Activated effector memory CD4-positive, alpha-beta T cell treated with Interleukin-2 at 50 U/mL for 16 hours (primary cell): Measurements from ENCODE around the gene RSPO1.

Source experiments
- DNase-seq: peaks from one replicate; pipeline ENCODE4 v3.0.0-alpha.2; 2020

RSPO1 gene

DNA sequence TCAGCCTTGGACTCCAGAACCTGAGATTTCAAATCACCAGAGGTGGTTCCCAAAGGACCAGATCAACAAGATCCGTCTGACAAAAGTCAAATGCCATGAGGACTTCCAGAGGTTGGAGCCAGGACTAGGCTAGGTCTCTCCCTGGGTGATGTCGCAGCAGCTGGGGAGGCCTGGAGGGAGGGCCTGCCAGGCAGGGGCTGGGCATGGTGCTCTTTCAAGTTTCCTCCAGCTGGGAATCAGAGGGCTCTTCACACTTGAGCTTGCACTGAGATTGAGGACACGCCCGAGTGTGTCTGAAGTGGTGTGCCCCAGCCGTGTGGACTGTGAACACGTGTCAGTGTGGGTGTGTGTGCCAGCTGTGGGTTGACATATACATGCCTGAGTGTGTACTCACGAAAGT, 21.3 kb upstream of the RSPO1 start:
- DNase-seq, result no peak

DNA sequence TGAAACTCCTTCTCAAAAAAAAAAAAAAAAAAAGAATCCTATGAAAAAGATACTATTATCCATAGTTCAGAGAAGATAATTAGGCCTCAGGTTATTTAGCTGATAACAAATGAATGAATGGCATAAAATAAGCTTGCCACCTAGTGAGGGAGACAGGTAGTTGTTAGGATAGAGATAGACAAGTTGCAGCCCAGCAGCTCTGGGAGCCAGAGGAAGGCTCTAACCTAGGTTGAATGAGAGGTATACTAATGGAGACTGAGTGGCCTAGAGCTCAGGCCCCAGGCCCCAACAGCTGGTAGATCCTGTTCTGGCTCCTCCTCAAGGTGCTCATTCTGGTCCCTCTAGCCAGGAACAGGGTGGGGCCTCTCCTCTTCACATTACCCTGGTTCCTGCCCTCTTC, 20.6 kb upstream of the RSPO1 start:
- no peak for DNase-seq

DNA sequence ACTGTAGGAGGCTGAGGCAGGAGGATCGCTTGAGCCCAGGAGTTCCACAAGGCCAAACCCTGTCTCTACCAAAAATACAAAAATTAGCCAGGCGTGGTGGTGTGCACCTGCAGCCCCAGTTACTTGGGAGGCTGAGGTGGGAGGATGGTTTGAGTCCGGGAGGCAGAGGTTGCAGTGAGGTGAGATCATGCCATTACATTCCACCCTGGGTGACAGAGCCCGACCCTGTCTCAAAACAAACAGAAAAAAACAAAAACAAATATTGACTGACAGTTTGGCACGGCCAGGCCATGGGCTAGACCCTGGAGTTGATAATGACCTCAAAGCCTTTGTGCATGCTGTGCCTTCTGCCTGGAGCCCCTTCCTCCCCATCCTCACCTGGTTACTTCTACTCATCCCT, 19.2 kb upstream of the RSPO1 start:
- DNase-seq, result no peak

DNA sequence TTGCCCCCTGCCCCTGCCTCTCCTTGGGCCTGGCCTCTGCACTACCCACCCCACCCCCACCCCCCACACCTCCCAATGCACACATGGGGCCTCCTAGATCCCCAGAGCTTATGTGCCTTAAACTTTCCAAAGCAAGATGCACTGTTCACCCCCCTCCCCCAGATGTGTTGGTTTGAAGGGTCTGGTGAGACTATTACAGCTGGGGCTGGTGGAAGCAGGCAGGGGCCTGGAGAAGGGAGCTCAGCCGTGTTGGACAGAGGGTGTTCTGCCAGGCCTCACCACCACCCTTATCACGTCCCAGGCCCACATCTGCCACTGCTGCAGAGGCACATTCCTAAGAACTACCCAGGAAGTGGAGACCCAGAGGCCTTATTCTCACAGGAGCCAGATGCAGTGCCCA, 18.3 kb upstream of the RSPO1 start:
- DNase-seq, result no peak

DNA sequence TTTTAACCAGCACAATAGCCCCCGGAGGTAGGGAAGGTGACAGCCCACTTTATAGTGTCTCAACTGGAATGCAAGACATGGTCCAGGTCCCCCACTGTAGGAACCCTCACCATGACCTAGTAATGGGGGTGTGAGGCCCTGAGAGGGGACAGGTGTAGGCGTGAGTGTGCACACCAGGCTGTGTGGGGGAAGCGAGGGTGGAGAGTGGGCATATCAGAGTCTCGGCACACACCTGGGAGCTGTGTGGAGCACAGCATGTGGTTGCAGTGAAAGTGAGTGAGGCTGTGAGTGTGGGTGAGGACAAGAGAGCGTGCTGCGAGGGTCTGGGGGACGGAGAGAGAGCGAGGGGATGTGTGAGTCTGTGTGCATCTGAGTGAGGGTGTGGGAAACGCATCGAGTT, 17.1 kb upstream of the RSPO1 start:
- no peak for DNase-seq

DNA sequence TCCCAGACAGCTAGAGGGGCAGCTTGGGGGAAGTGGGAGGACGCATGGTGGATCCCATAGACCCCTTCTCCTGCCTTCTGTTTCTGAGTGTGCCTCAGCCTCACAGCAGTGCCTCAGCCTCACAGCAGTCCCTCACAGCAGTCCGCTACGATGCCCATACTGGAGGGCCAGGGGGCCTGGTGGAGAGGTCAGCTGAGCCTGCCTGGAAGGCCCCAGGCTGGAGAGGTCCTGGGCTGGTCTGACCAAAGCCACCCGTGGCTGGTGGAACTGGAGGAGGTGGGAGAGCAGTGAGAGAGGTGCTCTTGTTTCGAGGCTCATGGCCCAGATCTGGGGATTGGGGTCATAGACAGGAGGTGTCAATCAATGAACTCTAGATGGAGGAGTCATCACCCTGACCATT, 16.0 kb upstream of the RSPO1 start:
- no peak for DNase-seq

DNA sequence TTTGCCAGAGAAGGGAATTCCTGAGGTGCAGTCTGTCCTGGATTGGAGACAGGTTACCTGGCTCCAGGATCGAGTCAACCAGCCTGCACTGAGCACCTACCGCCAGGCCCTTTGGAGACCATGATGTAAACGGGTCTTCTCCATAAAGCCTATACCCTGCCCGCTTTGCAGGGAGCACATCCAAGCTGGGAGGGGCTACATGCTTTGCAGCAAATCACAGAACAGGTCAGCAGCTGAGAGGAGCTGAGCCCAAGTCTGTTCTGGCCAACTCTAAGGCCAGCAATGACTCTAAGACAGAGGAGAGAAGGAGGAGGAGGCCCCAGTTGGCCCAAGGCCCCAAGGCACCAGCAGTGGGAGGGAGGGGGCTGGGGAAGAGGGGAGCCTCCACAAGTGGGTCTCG, 15.5 kb upstream of the RSPO1 start:
- no peak for DNase-seq

DNA sequence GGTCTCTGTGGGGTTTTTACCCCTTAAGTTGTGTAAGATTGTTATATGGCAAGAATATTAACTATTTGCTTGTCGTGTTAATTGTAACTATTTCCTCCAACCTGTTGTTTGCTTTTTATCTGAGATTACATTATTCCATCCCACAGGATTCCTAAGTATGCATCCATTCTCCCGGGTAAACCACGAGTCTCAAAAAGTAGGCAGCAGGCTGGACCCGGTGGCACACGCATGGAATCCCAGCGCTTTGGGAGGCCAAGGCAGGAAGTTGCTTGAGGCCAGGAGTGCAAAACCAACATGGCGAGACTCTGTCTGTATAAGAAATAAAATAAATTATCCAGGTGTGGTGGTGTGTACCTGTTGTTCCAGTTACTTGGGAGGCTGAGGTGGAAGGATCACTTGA, 12.6 kb upstream of the RSPO1 start:
- no peak for DNase-seq

DNA sequence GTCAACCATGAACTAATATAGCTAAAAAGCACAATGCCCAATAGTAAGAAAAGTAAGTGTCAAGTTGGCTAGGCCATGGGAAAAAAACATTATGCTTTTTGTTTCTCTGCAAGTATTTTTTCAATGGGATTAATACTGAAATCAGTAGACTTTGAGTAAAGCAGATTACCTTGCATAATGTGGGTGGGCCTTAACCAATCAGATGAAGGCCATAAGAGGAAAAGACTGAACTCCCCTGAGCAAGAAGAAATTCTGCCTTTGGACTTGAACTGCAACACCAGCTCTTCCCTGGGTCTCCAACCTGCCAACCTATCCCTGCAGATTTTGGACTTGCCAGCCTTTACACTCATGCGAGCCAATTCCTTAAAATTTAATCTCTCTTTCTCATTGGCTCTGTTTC, 6.4 kb upstream of the RSPO1 start:
- DNase-seq, result no peak

DNA sequence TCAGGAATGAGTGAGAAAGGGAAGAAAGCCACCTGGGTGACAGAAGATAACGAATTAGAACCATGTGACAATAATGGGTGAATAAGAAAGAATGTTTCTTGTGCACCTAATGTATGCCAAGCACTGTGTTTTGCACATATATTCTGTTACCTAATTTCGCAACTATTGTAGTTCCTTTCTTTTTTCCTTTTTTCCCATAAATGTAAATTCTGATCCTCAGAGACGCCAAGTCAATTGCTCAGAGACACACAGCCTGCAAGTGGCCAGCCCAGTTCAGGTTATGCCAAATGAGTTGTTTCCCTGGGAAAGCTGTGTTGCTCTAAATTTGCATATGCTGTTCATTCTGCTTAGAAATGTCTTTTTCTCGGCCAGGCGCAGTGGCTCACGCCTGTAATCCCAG, 1.7 kb upstream of the RSPO1 start:
- no peak for DNase-seq

DNA sequence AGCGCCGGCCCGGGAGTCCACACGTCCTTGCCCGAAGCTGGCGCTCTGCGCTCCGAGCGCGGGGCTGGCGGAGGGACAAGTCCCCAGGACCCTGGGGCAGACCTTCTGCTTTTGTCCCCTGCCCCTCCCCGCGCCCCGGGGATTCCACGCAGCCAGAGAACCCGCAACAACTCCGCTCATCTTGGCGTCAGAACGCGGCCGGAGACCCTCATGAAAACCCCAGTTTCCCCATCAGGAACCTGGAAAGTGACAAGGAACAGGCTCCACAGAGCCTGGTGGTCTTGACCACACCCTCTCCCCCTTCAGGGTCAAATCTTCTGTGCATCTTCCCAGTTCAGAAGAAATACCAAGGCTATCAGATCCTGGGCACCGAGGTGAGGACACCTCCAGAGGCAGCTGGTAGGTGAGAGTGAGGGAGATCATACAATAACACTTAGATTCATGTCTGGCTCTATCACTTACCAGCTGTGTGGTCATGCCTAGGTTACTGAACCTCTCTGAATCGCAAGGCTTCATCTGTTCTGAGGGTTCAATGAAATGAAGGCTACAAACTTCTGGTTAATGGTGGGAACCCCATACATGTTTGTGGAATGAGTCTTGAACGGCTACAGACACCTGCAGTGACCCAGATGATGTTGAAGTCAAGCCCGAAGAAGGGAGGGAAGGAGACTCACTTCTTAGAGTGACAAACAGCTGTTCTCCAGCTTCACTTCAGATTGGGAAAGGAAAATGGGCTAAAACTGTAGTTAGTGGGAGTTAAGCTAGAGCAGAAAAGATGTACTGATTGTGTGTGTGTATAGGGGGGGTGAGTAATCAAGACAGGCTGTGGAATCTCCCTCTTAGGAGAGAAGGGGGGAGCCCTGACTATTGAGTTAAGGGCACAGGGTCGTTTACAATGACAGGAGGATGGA, 555 bp upstream of the RSPO1 start:
- no peak for DNase-seq

DNA sequence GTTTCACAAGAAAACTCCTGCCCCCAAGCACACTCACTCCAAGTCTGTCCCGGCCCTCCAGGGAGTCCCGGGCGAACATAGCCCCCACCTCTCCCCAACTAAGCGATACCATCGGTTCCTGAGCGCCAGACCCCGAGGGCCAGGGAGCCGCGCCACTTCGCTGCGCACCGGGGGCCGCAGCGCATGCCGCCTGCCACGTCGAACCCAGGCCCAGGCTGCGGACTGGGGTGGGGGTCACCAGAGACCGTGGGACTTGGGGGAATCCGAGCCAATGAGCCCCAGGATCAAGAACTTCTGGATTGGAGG, 801 bp downstream of the RSPO1 start:
- DNase-seq, result no peak

DNA sequence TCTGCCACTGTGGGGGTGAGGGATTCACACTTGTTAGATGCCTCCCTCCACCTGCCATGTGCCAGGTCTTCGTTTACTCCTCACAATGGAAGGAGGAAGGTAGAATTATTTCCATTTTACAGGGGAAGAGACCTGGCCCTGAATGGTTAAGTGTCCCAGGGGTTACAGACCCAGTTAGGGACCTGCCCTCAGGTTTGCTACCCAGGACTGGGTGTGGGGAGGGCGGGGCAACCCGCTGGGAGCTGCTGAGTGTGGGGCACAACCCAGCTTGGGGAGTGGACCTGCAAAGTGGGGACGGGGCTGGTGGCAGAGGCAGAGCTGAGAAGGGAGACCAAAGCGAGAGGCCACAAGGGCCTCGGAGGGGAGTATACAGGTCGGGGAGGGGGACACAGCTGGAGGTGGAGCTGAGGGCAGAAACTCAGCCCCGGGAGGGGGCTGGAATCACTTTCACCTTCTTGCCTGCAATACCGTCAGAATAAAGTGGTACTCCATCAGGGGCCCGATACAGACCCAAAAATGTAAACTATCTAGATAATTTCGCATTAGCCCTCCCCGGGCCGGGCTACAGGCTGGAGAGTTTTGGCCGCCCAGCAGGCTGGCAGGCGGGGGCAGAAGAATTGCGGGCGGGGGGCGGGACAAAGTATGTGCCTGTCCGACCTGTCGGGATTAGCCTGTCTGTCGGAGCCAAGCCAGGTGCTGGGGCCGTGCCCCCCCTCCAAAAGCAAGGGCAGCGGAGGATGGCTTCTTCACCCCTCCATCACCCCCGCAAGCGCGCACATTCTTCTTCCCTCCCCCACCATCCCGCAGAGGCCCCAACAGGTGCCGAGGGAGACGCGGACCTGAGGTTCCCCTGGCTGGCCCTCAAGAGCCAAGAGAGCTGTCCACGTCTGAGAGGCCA, 1.4 kb downstream of the RSPO1 start:
- no peak for DNase-seq

DNA sequence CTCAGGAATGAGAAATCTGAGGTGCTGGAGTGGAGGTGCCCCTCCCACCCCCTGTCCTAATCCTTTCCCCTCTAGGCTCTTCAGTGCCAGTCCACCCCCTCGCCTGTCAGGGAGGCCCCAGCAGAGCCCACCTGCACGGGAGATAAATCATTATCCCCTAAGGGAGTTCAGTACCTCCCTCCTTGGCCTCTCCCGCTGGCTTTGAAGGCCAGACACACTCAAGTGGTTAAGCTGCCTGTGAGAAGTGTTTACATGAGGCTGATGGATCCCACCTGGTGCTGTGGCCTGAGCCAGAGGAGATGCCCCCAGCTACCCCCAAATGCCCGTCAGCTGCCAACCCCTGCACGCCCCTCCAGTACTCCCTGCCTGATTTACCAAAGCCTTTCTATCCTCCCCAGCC, 3.7 kb downstream of the RSPO1 start:
- DNase-seq, result no peak

DNA sequence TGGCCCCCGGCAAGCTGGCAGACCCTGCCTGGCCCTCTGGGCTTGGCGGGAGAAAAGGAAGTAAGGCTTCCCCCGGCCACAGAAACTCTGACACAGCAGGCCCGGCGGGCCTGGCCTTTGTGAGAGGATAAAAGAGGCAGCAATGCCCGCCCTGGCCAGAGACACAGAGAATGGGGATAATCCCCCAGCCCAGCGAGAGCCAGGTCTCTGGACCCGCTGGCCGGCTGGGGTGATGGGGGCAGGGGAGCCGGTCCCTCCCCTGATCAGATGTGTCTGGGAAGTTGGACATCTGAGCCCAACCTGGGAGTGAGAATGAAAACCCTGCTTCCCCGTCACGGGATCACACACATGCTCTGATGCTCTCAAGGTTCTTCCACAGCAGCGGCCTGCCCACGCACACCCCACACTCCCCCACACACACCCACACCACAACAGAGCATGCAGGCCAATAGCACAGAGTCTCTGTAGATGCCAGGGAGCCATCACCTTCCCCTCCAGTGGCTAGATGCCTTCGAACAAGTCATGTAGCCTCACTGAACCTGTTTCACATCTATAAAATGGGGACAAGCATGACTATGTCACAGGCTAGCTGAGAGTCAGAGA, 4.2 kb downstream of the RSPO1 start:
- DNase-seq, result no peak

DNA sequence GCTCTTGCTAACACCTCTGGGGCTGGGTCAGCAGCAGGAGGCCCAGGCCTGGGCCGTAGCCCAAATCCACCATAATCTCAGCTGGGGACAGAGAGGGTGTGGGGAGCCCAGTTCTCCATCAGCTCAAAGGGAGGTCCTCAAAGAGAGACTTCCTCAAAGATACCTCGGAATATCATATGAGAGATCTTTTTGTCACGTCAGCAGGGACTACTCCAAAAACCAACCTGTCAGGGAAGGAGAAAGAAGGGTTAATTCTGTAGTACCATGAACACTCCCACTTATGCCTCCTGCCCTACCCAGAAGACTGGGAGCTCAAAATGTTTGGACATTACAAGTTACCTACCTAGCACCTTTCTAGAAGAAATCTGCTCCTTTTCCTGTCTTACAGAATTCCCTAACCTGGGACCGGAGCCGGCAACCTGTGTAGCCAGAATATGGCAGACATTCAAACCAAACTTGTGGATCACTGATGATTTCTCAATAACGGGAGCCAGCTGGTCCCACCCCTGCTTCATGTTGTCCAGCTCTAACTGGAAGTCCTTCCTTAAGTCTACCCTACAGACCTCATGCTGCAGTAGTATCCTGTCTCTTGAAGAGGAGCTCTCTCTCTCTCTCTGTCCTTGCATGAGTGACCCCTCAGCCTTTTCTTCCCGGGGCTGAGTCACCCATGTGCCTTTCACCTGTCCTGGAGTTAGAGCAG, 4.8 kb downstream of the RSPO1 start:
- DNase-seq, result no peak

DNA sequence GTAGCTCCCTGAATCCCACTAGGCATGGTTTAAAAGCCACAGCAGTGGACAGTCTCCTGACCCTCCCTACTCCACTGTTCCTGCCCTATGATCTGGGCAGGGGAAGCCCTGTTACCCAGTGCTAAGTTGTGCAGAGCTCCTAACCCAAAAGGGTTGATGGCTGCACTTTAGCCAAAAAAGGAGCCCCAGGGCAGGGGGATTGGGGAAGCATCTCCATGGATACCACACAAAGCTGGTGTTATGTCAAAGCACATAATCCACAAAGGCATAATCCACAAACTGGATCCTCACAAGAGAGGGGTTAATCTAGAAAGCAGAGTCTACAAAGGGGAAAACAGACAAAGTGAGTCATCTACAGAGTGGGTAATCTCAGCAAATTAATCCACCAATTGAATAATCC, 5.7 kb downstream of the RSPO1 start:
- DNase-seq, result no peak

DNA sequence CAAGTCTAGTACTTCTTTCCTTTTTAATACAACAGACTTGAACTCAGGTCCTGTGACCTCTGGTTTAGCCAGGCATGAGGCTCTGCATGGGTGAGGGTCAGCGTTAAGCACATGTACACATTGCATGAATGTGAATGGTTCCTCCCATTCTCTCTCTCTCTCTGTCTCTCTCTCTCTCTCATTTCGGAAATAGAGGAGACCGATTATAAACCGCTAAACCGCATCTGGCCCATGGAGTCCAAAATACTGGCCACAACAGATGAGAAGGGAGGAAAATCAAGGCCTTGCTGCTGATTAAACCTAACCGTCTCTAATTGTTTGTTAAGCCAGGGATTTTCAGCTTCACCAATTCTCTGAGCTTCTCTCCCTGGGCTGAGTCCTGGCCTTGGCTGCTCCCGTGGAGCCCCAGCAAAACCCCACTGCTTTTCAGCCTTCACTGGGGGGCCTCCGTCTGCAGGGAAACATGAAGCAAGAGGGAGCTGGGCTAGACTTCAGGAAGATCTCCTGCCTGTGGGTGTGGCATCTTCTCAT, 6.6 kb downstream of the RSPO1 start:
- no peak for DNase-seq

DNA sequence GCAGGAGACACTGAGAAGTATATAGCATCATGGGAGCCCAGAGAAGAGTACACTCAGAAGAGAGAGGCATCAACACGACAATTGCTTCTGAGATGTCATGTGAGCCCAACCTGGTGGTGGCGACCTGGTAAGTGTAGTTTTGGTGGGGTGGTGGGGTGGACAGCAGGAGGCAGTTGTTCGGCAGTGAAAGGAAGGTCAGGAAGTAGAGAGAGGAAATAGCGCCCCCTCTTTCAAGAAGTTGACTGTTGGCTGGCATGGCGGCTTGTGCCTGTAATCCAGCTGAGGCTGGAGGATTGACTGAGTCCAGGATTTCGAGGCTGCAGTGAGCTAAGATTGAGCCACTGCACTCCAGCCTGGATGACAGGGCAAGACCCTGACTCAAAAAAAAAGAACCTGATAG, 12.6 kb downstream of the RSPO1 start:
- DNase-seq, result no peak

DNA sequence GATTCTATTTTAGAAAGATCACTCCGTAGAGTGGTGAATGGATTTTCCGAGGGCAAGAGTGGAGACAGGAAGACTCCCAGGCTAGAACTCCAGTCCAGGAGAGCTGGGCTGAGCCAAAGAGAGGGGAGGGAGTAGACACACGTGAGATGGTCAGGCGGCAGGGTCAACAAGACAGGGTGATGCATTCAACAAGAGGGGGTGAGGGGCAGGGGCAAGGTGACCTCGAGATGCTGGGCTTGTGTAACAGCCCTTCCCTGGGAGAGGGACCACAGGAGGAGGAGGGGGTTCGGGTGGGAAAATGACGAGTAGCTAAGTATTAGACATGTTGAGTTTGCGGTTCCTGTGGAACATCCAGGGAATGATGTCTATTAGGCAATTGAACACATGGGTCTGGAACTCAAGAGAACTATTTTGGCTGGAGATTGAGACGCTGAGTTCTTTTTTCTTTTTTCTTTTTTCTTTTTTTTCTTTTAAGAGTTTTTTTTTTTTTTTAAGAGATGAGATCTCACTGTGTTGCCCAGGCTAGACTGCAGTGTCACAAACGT, 13.3 kb downstream of the RSPO1 start:
- DNase-seq, result no peak

DNA sequence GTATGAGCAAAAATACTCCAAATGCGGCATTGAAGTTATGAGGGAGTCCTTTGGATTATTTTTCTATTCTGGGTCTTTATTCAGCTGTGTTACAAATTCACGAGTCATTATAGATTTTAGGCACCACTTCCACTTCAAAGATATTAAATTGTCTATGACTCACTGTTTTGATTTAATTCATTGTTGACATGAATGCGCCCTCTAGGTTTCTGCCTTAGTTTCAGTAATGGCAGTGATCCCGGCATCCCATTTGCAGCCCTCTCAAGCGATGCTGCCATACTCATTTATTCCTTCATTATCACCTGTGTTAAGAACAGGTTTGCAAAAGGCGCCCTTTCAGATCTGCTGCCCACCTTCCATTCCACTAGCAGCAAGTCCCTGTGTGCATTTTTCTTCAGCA, 14.0 kb downstream of the RSPO1 start:
- DNase-seq, result no peak

DNA sequence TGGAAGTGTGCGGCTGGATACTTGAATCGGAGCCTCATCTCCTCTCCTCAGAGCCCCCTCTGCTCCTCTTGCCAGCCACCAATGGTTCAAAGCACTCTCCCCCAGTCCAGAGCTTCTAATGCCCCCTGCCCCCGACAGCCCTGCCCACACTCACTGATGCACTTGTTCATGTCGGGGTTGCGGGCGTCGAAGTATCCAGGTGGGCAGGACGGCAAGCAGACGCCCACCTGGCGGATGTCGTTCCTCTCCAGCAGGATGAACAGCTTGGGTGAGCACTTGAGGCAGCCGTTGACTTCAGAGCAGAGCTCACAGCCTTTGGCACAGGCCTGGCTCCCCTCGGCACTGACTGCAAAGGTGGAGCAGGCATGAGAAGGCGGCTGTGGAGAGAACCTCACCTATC, 18.4 kb downstream of the RSPO1 start:
- no peak for DNase-seq

DNA sequence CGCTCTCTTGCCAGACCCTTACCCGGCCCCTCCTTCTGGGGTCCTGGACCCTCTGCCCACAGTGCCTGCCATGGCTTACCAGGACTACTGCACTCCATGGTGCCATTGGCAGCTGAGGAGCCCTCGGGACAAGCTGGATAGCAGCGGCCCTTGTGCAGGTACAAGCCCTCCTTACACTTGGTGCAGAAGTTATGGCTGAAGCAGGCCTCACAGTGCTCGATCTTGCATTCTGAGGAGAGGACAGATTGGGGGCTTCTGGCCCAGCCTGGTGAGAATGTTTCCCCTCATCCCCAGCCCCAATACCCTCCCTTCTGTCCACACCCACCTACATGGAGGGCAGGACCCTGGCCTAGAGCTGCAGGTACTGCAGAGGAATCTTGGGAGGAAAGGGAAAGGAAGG, 20.6 kb downstream of the RSPO1 start:
- DNase-seq, result no peak
